ENCODE data around the gene AACS.
A peak's percentile ranks its signal among the peaks of the same experiment; 100 is the strongest.
"Not testable (repeated sequence)": the region's sequence is repeated elsewhere in the genome, so short reads cannot be mapped to it uniquely, and the experiment has no call there.

Gene AACS

DNA sequence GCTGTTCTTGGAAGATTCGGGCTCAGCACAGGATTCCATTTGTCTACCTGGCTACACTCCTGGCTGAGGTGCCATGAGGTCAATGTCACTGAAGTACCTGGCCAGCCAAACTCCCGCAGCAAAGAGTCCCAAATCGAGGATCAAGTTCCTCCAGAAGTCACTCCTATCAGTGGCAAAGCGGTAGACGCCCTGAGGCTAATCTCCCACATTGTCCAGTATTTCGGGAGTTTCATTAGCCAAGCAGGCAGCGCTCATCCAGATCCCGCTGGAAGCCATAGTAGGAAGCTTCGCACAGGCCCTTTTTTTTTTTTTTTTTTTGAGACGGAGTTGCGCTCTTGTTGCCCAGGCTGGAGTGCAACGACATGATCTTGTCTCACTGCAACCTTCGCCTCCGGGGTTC lies 8.9 kb upstream of the AACS start:
- no peak for DNase-seq (ENCODE audit: low spot score)

DNA sequence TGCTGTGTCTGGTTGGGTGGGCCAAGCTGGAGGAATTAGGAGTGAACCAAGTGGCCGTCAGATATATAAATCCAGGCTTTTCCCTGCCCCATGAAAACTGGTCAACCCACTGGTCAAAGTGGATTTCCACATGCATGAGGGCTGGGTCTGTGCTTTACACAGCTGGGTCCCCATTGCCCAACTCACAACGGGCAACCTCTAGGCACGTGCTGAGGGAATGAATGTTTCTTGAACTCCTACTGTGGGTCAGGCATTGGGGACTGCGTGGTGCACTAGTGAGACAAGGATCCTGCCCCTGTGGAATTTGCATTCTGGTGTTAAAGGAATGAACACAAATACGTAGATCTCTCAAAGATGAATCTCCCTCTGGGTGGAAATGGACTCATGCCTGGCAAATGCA lies 7.5 kb upstream of the AACS start:
- no peak for DNase-seq (ENCODE audit: low spot score)

DNA sequence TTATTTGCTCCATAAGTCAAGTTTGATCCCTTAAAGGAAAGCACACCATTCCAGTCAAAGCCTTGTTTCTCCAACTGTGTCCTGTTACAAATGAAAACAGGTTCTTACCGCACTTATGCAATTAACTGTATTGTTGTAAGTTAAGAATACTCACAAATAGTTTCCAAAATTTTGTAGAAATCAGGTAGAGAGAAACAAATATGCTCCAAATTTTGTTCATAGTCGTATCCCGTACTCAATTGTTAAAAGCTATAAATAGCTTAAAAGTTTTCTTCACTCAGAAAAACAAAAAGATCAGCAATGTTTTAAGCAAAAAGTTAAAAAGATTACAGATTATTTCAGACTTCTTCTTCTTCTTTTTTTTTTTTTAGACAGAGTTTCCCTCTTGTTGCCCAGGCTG lies 4.0 kb upstream of the AACS start:
- no peak for DNase-seq (ENCODE audit: low spot score)

GRCh38 chr12:125063522-125063921 lies 1.7 kb upstream of the AACS start:
- DNase-seq (ENCODE audit: low spot score): not testable (repeated sequence)

DNA sequence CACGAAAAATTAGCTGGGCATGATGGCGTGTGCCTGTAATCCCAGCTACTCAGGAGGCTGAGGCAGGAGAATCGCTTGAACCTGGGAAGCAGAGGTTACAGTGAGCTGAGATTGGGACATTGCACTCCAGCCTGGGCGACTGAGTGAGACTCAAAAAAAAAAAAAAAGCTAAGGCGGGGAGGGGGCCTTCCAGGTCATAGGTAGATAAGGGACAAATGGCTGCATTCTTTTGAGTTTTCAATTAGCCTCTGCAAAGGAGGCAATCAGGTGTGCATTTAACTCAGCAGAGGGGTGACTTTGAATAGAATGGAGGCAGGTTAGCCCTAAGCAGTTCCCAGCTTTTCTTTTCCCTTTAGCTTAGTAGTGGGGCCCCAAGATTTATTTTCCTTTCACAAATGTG lies 743 bp upstream of the AACS start:
- DNase-seq (ENCODE audit: low spot score): no peak

DNA sequence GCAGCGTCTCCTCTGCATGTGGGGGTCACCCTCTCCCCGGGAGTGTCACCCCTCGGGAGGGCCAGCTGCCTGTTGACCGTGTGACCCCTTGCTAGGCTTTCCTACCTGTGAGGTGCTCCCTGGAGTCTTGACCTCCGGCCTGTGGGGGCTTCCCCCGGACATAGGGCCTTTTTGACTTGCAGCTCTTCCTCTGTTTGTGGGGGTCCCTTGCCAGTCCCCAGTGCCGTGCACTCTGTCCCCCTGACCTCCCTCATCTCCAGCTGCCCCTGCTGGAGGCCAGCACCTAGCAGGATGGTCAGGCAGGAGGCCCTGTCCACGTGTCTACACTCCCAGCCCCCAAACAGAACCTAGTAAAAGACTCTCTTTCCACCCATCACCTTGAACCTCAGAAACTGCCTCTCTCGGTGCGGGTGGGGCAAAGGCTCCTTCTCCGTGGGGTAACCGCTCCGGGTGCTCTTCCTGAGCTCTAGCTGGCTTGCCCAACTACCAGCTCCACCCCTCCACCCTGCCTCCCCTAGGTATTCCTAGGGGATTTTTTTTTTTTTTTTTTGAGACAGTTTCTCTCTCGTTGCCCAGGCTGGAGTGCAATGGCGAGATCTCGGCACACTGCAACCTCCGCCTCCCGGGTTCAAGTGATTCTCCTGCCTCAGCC lies 810 bp downstream of the AACS start:
- DNase-seq (ENCODE audit: low spot score): no peak

DNA sequence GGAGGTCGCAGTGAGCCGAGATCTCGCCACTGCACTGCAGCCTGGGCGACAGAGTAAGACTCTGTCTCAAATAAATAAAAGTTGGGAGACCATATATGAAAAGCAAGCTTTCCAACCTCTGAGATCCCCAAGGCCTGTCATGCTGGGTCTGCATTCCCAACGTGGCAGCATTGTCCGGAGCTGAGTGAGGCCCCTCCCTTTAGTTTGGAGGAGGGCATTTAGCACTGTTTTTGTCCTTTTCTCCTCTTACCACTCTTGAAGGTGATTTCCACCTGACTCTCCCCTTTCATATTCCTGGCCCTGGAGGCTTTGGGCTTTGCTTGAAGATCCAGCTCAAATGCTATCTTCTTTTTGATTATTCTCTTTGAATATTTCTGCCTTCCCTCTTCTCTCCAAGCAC lies 3.2 kb downstream of the AACS start:
- no peak for DNase-seq (ENCODE audit: low spot score)

DNA sequence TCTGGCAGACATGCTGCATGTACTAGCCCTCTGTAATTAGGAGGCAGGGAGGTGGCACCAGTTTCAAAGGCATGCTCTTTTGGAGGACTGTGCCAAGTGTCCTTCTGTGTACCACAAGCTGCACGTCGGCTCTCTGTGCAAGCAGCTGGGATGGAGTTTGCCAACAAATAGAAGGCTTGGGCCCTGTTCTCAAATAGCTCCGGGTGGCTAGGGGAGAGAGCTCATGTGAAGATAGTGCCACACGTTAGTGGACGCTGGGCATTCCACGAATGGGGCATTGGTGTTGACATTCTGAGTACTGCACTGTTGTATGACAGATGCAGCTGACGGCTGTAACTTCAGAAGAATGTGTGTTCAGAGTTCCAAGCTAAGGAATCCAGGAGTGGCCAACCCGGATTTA lies 4.4 kb downstream of the AACS start:
- peak; percentile 27 for DNase-seq (ENCODE audit: low spot score)

GRCh38 chr12:125070112-125070511 lies 4.9 kb downstream of the AACS start:
- peak; percentile 58 for DNase-seq (ENCODE audit: low spot score)

DNA sequence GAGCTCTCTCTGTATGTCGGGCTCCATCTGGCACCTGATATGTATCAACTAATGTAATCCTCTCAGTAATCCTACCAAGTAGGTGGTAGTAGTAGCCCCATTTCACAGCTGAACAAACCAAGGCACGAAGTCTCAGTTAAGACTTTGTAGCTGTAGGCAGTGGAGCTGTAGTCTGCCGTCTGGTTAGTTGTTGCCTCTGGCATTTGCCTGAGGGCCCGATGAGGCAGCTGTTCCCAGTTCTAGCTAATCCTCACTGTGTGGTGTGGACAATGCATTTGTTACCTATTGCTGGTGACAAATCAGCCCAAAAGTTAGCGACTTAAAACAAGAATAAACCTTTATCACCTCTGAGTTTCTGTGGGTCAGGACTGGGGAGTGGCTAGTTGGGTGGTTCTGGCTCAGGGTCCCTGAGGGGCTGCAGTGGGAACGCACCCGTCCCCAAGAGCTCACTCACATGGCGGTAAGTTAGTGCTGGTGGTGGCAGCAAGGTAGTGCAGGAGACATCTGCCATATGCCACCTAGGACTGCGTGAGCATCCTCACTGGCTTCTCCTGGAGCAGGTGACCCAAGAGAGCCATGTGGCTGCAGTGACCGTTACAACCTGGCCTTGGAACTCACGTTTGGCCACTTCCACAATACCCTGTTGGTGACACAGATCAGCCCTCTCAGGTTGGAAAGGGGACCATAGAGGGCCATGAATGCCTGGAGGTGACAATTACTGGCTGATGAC lies 5.6 kb downstream of the AACS start:
- DNase-seq (ENCODE audit: low spot score): no peak

- DNase-seq (ENCODE audit: low spot score): no peak
Measured at GRCh38 chr12:125071456-125071855, 6.2 kb downstream of the AACS start.

DNA sequence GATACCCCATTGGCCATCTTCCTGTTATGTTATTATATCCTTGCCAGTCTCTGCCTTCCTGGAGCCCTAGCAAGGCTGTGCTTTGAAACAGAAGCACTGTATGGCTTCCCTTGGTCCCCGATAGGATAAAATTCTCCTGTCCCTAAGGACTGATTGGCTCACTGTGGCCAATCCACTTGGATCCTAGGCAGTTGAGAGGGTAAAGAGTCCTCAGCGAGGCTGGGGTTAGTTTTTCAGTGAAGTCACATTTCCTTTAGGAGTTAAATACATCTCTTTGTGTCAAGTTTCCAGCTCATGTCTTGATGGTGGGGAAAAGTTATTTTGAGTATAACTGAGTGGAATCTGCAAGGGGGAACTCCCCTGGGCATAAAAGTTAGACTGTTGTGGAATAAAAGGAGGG lies 7.3 kb downstream of the AACS start:
- DNase-seq (ENCODE audit: low spot score): no peak

DNA sequence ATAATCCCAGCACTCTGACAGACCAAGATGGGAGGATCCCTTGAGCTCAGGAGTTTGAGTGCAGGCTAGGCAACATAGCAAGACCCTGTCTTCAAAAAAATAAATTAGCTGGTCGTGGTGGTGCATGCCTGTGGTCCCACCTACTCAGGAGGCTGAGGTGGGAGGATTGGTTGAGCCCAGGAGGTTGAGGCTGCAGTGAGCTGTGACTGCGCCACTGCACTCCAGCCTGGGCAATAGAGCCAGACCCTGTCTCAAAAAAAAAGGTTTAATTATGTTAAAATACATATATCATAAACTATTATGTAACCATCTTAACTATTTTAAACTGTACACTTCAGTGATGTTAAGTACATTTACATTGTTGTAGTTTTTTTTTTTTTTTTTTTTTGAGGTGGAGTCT lies 9.1 kb downstream of the AACS start:
- DNase-seq (ENCODE audit: low spot score): not testable (repeated sequence)

DNA sequence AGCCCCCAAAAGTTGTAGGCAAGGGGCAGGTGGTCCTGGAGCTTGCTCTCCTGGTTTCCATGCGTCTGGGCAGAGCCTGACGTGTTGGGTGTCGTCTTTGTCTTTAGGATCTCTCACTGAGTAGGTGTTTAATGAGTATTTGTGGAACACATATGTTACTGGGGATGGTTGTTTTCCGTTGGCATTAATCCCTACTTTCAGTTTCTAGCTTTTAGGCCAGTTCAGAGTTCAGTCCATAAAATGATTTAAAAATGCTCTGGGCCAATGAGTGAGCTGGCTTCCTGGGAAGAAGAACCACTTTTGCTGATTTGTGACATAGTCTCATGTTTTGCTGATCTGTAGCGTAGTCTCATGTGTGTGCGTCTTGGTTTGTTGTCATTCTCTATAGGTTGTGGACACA lies 10.9 kb downstream of the AACS start:
- no peak for DNase-seq (ENCODE audit: low spot score)

GRCh38 chr12:125079084-125079483 lies 13.8 kb downstream of the AACS start:
- no peak for DNase-seq (ENCODE audit: low spot score)

DNA sequence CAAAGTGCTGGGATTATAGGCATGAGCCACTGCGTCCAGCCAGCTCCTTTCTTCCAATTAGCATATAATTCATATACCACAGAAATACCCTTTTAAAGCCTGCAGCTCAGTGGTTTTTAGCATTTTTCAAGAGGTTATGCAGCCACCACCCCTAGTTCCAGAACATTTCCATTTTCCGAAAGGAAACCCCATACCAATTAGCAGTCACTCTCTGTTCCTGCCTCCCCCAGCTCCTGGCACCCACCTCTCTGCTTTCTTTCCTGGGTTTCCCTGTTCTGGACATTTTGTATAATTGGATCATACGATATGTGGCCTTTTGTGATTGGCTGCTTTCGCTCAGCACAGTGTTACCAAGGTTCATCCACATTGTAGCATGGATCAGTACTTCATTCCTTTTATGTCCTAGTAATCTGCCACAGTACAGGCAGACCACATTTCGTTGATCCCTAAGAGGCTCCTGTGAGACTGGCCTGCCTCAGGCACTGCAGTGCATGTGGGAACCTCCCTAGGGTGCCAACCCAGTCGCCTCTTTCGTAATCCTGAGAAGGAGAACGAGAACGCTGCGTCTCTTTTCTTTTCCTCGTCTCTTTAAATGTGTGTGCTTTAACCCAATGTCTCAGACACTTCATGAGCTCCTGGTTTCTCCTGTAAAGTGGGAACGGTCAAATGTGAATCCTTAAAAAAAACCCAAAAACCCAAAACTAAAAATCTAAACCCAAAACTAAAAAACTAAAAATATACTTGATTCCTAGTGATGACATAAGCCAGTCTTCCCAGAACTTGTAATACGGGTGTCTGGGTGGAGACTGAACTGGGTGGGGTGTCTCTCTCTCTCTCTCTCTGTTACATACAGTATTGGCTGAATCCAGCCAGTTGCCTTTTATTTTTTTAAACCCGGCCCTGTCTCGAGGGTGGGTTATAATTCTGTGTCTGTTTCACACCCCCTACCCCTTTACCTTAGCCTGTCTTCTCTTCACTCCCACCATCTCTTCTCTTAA lies 14.7 kb downstream of the AACS start:
- DNase-seq (ENCODE audit: low spot score): no peak

DNA sequence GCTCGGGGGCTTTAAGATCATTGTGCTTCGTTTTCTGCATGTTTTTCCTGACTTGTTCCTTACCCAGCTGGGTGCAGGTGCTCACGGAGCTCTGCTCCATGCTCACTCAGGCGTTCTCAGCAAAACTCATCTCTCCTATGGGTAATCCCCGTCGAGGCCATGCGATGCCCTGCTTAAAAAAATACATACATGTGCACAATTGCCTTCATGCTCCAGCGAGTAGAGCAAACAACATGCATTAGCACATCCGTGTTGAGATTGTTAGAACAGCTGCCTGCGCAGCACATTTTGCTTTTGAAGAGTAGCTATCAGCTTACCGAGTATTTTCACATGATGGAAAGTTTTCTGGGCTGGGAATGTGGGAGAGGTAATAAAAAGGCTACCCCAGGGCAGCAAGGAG lies 16.2 kb downstream of the AACS start:
- no peak for DNase-seq (ENCODE audit: low spot score)

GRCh38 chr12:125083072-125083471 lies 17.8 kb downstream of the AACS start:
- no peak for DNase-seq (ENCODE audit: low spot score)

GRCh38 chr12:125088199-125088598 lies 23.0 kb downstream of the AACS start:
- not testable (repeated sequence) for DNase-seq (ENCODE audit: low spot score)

GRCh38 chr12:125089083-125089482 lies 23.8 kb downstream of the AACS start:
- DNase-seq (ENCODE audit: low spot score): no peak

DNA sequence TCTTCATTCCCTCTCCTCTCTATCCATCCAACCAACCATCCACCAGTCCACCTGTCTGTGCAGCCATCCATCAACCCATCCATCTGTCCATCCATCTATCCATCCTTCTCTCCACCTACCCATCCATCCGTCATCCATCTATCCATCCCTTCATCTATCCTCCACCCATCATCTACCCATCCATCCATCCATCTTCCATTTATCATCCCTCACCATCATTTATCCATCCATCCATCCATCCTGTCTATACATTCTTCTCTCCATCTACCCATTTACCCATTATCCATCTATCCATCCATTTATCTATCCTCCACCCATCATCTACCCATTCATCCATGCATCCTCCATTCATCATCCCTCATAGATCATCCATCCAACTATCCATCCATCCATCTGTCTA lies 24.4 kb downstream of the AACS start:
- DNase-seq (ENCODE audit: low spot score): no peak

DNA sequence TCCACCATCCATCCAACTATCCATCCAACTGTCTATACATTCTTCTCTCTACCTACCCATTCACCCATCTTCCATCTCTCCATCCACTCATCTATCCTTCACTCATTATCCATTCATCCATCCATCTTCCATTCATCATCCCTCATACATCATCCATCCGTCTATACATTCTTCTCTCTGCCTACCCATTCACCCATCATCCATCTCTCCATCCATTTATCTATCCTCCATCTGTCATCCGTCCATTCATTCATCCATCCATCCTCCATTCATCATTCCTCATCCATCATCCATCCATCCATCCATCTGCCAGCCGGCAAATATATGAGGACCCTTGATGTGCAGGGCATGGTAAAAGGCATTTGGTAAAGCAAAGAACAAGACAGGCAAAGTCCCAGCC lies 25.2 kb downstream of the AACS start:
- no peak for DNase-seq (ENCODE audit: low spot score)

- no peak for DNase-seq (ENCODE audit: low spot score)
Measured at GRCh38 chr12:125091401-125091800, 26.2 kb downstream of the AACS start.

All from pons (tissue), 1 donor.